Measurements from ENCODE around the gene FERD3L.

FERD3L gene

DNA sequence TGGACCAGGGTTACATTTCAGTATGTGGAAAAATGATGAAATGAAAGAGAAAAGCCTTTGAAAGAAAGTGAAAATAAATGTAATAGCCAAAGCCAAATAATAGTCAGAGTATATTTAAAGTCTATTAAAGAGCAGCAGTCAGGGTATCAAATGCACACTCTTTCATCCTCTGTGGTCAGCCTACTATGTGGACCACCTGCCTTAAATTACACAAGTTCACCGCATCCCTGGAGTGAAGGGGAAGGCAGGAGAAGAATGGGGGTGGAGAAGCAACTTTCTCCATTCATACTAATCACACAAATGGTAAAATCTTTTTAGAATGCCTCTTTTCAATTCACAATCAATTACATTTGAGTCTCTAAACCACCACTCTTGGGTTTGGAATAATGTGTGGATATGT, 43.7 kb downstream of the FERD3L start:
- Histone ChIP-seq H3K36me3 (ENCODE audit: control insufficient read depth in 1 of 2, insufficient read depth in 2 of 2, low read length in 2 of 2) (no peaks in the 10 kb centered on the region), H3K4me3 (ENCODE audit: low read depth in 1 of 2, low read length in 2 of 2) (no peak overlapping the region), H3K9me3 (ENCODE audit: control insufficient read depth in 1 of 2, low read length in 2 of 2) (no peaks in the 10 kb centered on the region), H3K27me3 (ENCODE audit: control insufficient read depth in 1 of 2, insufficient read depth in 2 of 2, low read length in 2 of 2) (peaks cover 7 to 19% of the 10 kb centered on the region in 2 donors), H3K9ac (ENCODE audit: low read depth in 1 of 2, low read length in 2 of 2) (no peak overlapping the region), H3K27ac (ENCODE audit: low read depth, low read length) (no peak overlapping the region), H3K4me1 (ENCODE audit: control insufficient read depth in 1 of 2, insufficient read depth in 2 of 2, low read length in 2 of 2) (peaks cover 0 to 2% of the 10 kb centered on the region in 2 donors)

DNA sequence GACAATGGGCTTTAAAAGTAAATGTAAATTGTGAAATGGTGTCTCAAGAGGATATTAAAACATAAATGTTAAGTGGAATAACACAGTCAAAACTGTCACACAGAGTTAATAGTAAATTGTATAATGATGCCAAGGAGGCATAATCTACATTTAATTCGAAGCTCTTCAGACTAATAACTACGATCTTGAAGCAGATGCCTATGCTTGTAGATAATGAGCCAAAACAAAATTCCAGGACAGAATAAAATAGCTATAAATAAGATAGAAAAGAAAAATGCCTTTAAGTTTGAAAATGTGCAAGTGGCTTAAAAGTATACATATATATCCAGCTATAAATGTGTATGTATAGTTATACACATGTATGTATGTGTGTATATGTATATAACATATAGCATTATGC, 45.3 kb downstream of the FERD3L start:
- no peak overlapping the region for H3K9ac ChIP-seq (ENCODE audit: low read depth in 1 of 2, low read length in 2 of 2)
- no peak overlapping the region for H3K4me3 ChIP-seq (ENCODE audit: low read depth in 1 of 2, low read length in 2 of 2)
- H3K27me3 ChIP-seq (ENCODE audit: control insufficient read depth in 1 of 2, insufficient read depth in 2 of 2, low read length in 2 of 2): peaks cover 0 to 7% of the 10 kb centered on the region in 2 donors
- H3K36me3 ChIP-seq (ENCODE audit: control insufficient read depth in 1 of 2, insufficient read depth in 2 of 2, low read length in 2 of 2): no peaks in the 10 kb centered on the region
- no peak overlapping the region for H3K27ac ChIP-seq (ENCODE audit: low read depth, low read length)
- no peaks in the 10 kb centered on the region for H3K9me3 ChIP-seq (ENCODE audit: control insufficient read depth in 1 of 2, low read length in 2 of 2)
- no peaks in the 10 kb centered on the region for H3K4me1 ChIP-seq (ENCODE audit: control insufficient read depth in 1 of 2, insufficient read depth in 2 of 2, low read length in 2 of 2)

- H3K27me3 ChIP-seq (ENCODE audit: control insufficient read depth in 1 of 2, insufficient read depth in 2 of 2, low read length in 2 of 2): peaks cover 0 to 3% of the 10 kb centered on the region in 2 donors
- no peaks in the 10 kb centered on the region for H3K9me3 ChIP-seq (ENCODE audit: control insufficient read depth in 1 of 2, low read length in 2 of 2)
- H3K27ac ChIP-seq (ENCODE audit: low read depth, low read length): no peak overlapping the region
- H3K36me3 ChIP-seq (ENCODE audit: control insufficient read depth in 1 of 2, insufficient read depth in 2 of 2, low read length in 2 of 2): no peaks in the 10 kb centered on the region
- H3K4me3 ChIP-seq (ENCODE audit: low read depth in 1 of 2, low read length in 2 of 2): no peak overlapping the region
- H3K9ac ChIP-seq (ENCODE audit: low read depth in 1 of 2, low read length in 2 of 2): no peak overlapping the region
- no peaks in the 10 kb centered on the region for H3K4me1 ChIP-seq (ENCODE audit: control insufficient read depth in 1 of 2, insufficient read depth in 2 of 2, low read length in 2 of 2)
These were observed 46.0 kb downstream of the FERD3L start for GRCh38 chr7:19099194-19099593.

DNA sequence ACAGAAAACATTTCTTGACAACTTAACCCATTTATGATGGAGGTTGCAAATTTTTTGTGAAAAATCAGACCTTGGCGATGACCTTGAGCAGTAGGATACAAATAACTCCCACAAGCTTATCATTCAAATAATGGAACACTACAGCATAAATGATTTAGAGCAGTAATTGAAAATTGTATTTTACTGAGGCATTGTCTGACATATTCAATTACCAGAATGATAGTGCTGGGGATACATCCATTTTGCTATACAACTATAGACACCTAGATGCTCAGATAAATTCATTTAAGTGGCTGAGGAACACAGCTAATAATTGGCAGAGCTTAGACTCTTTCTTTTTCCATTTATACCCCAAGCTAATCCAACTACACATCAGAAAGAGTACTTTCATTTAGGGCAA, 46.7 kb downstream of the FERD3L start:
- H3K9me3 ChIP-seq (ENCODE audit: control insufficient read depth in 1 of 2, low read length in 2 of 2): no peaks in the 10 kb centered on the region
- no peak overlapping the region for H3K9ac ChIP-seq (ENCODE audit: low read depth in 1 of 2, low read length in 2 of 2)
- H3K27me3 ChIP-seq (ENCODE audit: control insufficient read depth in 1 of 2, insufficient read depth in 2 of 2, low read length in 2 of 2): peaks cover 0 to 3% of the 10 kb centered on the region in 2 donors
- H3K4me1 ChIP-seq (ENCODE audit: control insufficient read depth in 1 of 2, insufficient read depth in 2 of 2, low read length in 2 of 2): no peaks in the 10 kb centered on the region
- no peaks in the 10 kb centered on the region for H3K36me3 ChIP-seq (ENCODE audit: control insufficient read depth in 1 of 2, insufficient read depth in 2 of 2, low read length in 2 of 2)
- H3K4me3 ChIP-seq (ENCODE audit: low read depth in 1 of 2, low read length in 2 of 2): no peak overlapping the region
- no peak overlapping the region for H3K27ac ChIP-seq (ENCODE audit: low read depth, low read length)

- Histone ChIP-seq H3K27ac (ENCODE audit: low read depth, low read length) (no peak overlapping the region), H3K4me3 (ENCODE audit: low read depth in 1 of 2, low read length in 2 of 2) (no peak overlapping the region), H3K27me3 (ENCODE audit: control insufficient read depth in 1 of 2, insufficient read depth in 2 of 2, low read length in 2 of 2) (peaks cover 0 to 3% of the 10 kb centered on the region in 2 donors), H3K36me3 (ENCODE audit: control insufficient read depth in 1 of 2, insufficient read depth in 2 of 2, low read length in 2 of 2) (no peaks in the 10 kb centered on the region), H3K9ac (ENCODE audit: low read depth in 1 of 2, low read length in 2 of 2) (no peak overlapping the region), H3K9me3 (ENCODE audit: control insufficient read depth in 1 of 2, low read length in 2 of 2) (no peaks in the 10 kb centered on the region), H3K4me1 (ENCODE audit: control insufficient read depth in 1 of 2, insufficient read depth in 2 of 2, low read length in 2 of 2) (no peaks in the 10 kb centered on the region)
These were observed 47.8 kb downstream of the FERD3L start for GRCh38 chr7:19097165-19098055.

DNA sequence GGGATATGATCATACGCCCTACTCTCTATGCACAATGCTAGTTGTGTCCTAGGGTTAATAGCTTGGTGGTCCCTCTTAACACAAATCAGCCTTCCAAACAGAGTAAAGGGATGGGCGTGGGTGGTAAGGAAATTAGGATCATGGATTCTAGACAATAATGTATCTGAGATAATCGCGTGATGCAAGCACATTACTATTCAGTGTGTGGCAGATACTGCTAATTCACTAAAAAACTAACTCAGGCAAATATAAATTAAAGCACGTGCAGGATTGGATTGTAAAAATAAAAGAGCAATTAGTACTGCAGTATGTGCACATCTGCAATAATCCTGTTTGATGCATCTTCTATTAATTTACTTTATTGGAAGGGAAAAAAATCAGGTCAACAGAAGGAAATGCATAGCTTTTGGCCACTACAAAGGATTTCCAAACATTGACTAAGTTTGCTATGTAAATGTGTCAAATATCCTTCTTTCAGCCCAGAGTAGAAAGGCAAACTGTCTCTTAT, 49.8 kb downstream of the FERD3L start:
- no peaks in the 10 kb centered on the region for H3K9me3 ChIP-seq (ENCODE audit: control insufficient read depth in 1 of 2, low read length in 2 of 2)
- no peaks in the 10 kb centered on the region for H3K36me3 ChIP-seq (ENCODE audit: control insufficient read depth in 1 of 2, insufficient read depth in 2 of 2, low read length in 2 of 2)
- H3K27me3 ChIP-seq (ENCODE audit: control insufficient read depth in 1 of 2, insufficient read depth in 2 of 2, low read length in 2 of 2): no peaks in the 10 kb centered on the region
- H3K4me3 ChIP-seq (ENCODE audit: low read depth in 1 of 2, low read length in 2 of 2): no peak overlapping the region
- H3K9ac ChIP-seq (ENCODE audit: low read depth in 1 of 2, low read length in 2 of 2): no peak overlapping the region
- no peak overlapping the region for H3K27ac ChIP-seq (ENCODE audit: low read depth, low read length)
- no peaks in the 10 kb centered on the region for H3K4me1 ChIP-seq (ENCODE audit: control insufficient read depth in 1 of 2, insufficient read depth in 2 of 2, low read length in 2 of 2)

Data from duodenal mucosa (tissue), 2 donors.